Parathyroid adenoma (tissue), 2 donors: ENCODE measurements around the gene RERE.

Experiments used
- H2AFZ ChIP-seq: fragments of 300-600 bp; sonication (generic); one replicate; pipeline ENCODE4 v1.7.0; 2017; ENCODE audit warnings: antibody characterized with exemption, mild to moderate bottlenecking
- H3K27ac ChIP-seq: fragments of 300-600 bp; sonication (generic); one replicate; pipeline ENCODE4 v1.7.0; 2017
- H3K27me3 ChIP-seq: fragments of 300-600 bp; sonication (generic); one replicate; pipeline ENCODE4 v1.7.0; 2017; ENCODE audit warnings: low read length; ENCODE audit not compliant: control insufficient read depth, insufficient read depth
- H3K36me3 ChIP-seq: fragments of 300-600 bp; sonication (generic); one replicate; pipeline ENCODE4 v1.7.0; 2017; ENCODE audit warnings: low read length; ENCODE audit not compliant: control insufficient read depth, insufficient read depth
- H3K4me1 ChIP-seq: fragments of 300-600 bp; sonication (generic); one replicate; pipeline ENCODE4 v1.7.0; 2017; ENCODE audit warnings: control low read depth
- H3K4me2 ChIP-seq: fragments of 300-600 bp; sonication (generic); one replicate; pipeline ENCODE4 v1.7.0; 2017; ENCODE audit warnings: low read length
- H3K4me3 ChIP-seq: fragments of 300-600 bp; sonication (generic); one replicate; pipeline ENCODE4 v1.7.0; 2017; ENCODE audit warnings: low read depth, low read length
- H3K79me2 ChIP-seq: fragments of 300-600 bp; sonication (generic); one replicate; pipeline ENCODE4 v1.7.0; 2017; ENCODE audit warnings: control low read depth
- H3K9ac ChIP-seq: fragments of 300-600 bp; sonication (generic); one replicate; pipeline ENCODE4 v1.7.0; 2017; ENCODE audit warnings: mild to moderate bottlenecking
- H3K9me3 ChIP-seq: fragments of 300-600 bp; sonication (generic); one replicate; pipeline ENCODE4 v1.7.0; 2017; ENCODE audit warnings: low read length; ENCODE audit not compliant: control insufficient read depth
- CTCF ChIP-seq: fragments of 300-600 bp; sonication (generic); IDR thresholded peaks from one replicate; pipeline ENCODE4 v1.7.0; 2017; ENCODE audit warnings: antibody characterized with exemption, mild to moderate bottlenecking
- donor health status: primary hyperparathyroidism.

Gene RERE

GRCh38 chr1:8540261-8540941 is 277.0 kb downstream of the RERE start:
- no peak overlapping the region for H3K9ac ChIP-seq
- no peak overlapping the region for H3K4me3 ChIP-seq
- no peaks in the 10 kb centered on the region for H3K36me3 ChIP-seq
- H3K9me3 ChIP-seq: no peaks in the 10 kb centered on the region
- no peaks in the 10 kb centered on the region for H3K27me3 ChIP-seq
- peaks cover 11% of the 10 kb centered on the region for H3K79me2 ChIP-seq
- H3K27ac ChIP-seq: no peak overlapping the region
- H2AFZ ChIP-seq: no peak overlapping the region
- H3K4me1 ChIP-seq: no peaks in the 10 kb centered on the region
- H3K4me2 ChIP-seq: no peak overlapping the region
- TF ChIP-seq CTCF: no peak

- Histone ChIP-seq H3K9ac (no peak overlapping the region), H3K27me3 (no peaks in the 10 kb centered on the region), H2AFZ (no peak overlapping the region), H3K27ac (no peak overlapping the region), H3K9me3 (no peaks in the 10 kb centered on the region), H3K36me3 (no peaks in the 10 kb centered on the region), H3K4me2 (no peak overlapping the region), H3K79me2 (peaks cover 11% of the 10 kb centered on the region), H3K4me1 (no peaks in the 10 kb centered on the region), H3K4me3 (no peak overlapping the region)
- no peak for TF ChIP-seq CTCF
Measured at GRCh38 chr1:8539683-8540082, 277.8 kb downstream of the RERE start.

- no peak overlapping the region for H3K9ac ChIP-seq
- H3K36me3 ChIP-seq: no peaks in the 10 kb centered on the region
- H2AFZ ChIP-seq: no peak overlapping the region
- peaks cover 8% of the 10 kb centered on the region for H3K79me2 ChIP-seq
- no peak overlapping the region for H3K27ac ChIP-seq
- no peaks in the 10 kb centered on the region for H3K4me1 ChIP-seq
- TF ChIP-seq CTCF: no peak
- no peaks in the 10 kb centered on the region for H3K27me3 ChIP-seq
- no peak overlapping the region for H3K4me3 ChIP-seq
- no peaks in the 10 kb centered on the region for H3K9me3 ChIP-seq
- H3K4me2 ChIP-seq: no peak overlapping the region
Measured at GRCh38 chr1:8538502-8538901, 278.9 kb downstream of the RERE start.

GRCh38 chr1:8537991-8538390 is 279.4 kb downstream of the RERE start:
- Histone ChIP-seq H3K36me3 (no peaks in the 10 kb centered on the region), H3K9ac (no peak overlapping the region), H3K4me2 (no peak overlapping the region), H3K4me1 (no peaks in the 10 kb centered on the region), H3K4me3 (no peak overlapping the region), H3K27me3 (no peaks in the 10 kb centered on the region), H3K27ac (no peak overlapping the region), H3K9me3 (no peaks in the 10 kb centered on the region), H2AFZ (no peak overlapping the region), H3K79me2 (peaks cover 6% of the 10 kb centered on the region)
- TF ChIP-seq CTCF: no peak

GRCh38 chr1:8536515-8536914 is 280.9 kb downstream of the RERE start:
- H3K4me1 ChIP-seq: no peaks in the 10 kb centered on the region
- peaks cover 4% of the 10 kb centered on the region for H3K79me2 ChIP-seq
- H3K9ac ChIP-seq: no peak overlapping the region
- no peaks in the 10 kb centered on the region for H3K36me3 ChIP-seq
- no peak for TF ChIP-seq CTCF
- H3K4me2 ChIP-seq: no peak overlapping the region
- no peak overlapping the region for H2AFZ ChIP-seq
- no peaks in the 10 kb centered on the region for H3K9me3 ChIP-seq
- H3K27ac ChIP-seq: no peak overlapping the region
- no peaks in the 10 kb centered on the region for H3K27me3 ChIP-seq
- no peak overlapping the region for H3K4me3 ChIP-seq
